Nephron (organoid): Measurements from ENCODE around the gene DIP2C.
A peak's percentile ranks its signal among the peaks of the same experiment; 100 is the strongest.

ENCODE experiments used
- H3K27ac Mint-ChIP-seq, 3 experiments: 2 replicates each; pipeline ENCODE4 v1.8.0; 2020; ENCODE audit warnings: mixed read lengths in 3 of 3, mild to moderate bottlenecking in 2 of 3, moderate library complexity in 1 of 3
- H3K27me3 Mint-ChIP-seq: 2 replicates; pipeline ENCODE4 v1.8.0; 2021; ENCODE audit warnings: low read depth, mild to moderate bottlenecking, moderate library complexity, mixed read lengths
- H3K36me3 Mint-ChIP-seq: 2 replicates; pipeline ENCODE4 v1.8.0; 2020; ENCODE audit warnings: low read depth, mixed read lengths
- H3K4me1 Mint-ChIP-seq: 2 replicates; pipeline ENCODE4 v1.8.0; 2020; ENCODE audit warnings: mixed read lengths
- H3K4me3 Mint-ChIP-seq, 3 experiments: 2 replicates each; pipeline ENCODE4 v1.8.0; 2020; ENCODE audit warnings: mild to moderate bottlenecking in 3 of 3, mixed read lengths in 3 of 3, moderate library complexity in 2 of 3
- H3K9me3 Mint-ChIP-seq: 2 replicates; pipeline ENCODE4 v1.8.0; 2020; ENCODE audit warnings: mixed read lengths
- CTCF ChIP-seq, 3 experiments: fragments of 200-600 bp; sonication (generic); IDR thresholded peaks; one replicate each; pipeline ENCODE4 v1.5.0; 2021; ENCODE audit warnings: antibody characterized with exemption in 3 of 3; ENCODE audit not compliant: unreplicated experiment in 3 of 3

Gene DIP2C

GRCh38 chr10:277963-278362 is 411.5 kb downstream of the DIP2C start:
- no peak overlapping the region for H3K4me3 Mint-ChIP-seq
- H3K4me1 Mint-ChIP-seq: no peaks in the 10 kb centered on the region
- H3K36me3 Mint-ChIP-seq: peaks cover 49% of the 10 kb centered on the region
- no peak for TF ChIP-seq CTCF (IDR thresholded peaks at IDR 0.05; ENCODE audit: unreplicated experiment in 3 of 3)
- H3K9me3 Mint-ChIP-seq: no peaks in the 10 kb centered on the region
- no peak overlapping the region for H3K27ac Mint-ChIP-seq
- H3K27me3 Mint-ChIP-seq: no peaks in the 10 kb centered on the region

GRCh38 chr10:275680-276079 is 413.8 kb downstream of the DIP2C start:
- Mint-ChIP-seq H3K4me1 (no peaks in the 10 kb centered on the region), H3K27me3 (no peaks in the 10 kb centered on the region), H3K4me3 (no peak overlapping the region), H3K27ac (no peak overlapping the region), H3K36me3 (peaks cover 35% of the 10 kb centered on the region), H3K9me3 (no peaks in the 10 kb centered on the region)
- TF ChIP-seq CTCF (IDR thresholded peaks at IDR 0.05; ENCODE audit: unreplicated experiment in 3 of 3): no peak

GRCh38 chr10:274866-275265 is 414.6 kb downstream of the DIP2C start:
- Mint-ChIP-seq H3K9me3 (no peaks in the 10 kb centered on the region), H3K4me3 (no peak overlapping the region), H3K4me1 (no peaks in the 10 kb centered on the region), H3K27me3 (no peaks in the 10 kb centered on the region), H3K27ac (peak overlapping the region in 1 of 3 experiments; percentile 6), H3K36me3 (peaks cover 27% of the 10 kb centered on the region)
- TF ChIP-seq CTCF (IDR thresholded peaks at IDR 0.05; ENCODE audit: unreplicated experiment in 3 of 3): no peak

- H3K4me3 Mint-ChIP-seq: no peak overlapping the region
- no peaks in the 10 kb centered on the region for H3K27me3 Mint-ChIP-seq
- TF ChIP-seq CTCF (IDR thresholded peaks at IDR 0.05; ENCODE audit: unreplicated experiment in 3 of 3): no peak
- H3K27ac Mint-ChIP-seq: no peak overlapping the region
- peaks cover 19% of the 10 kb centered on the region for H3K36me3 Mint-ChIP-seq
- H3K9me3 Mint-ChIP-seq: no peaks in the 10 kb centered on the region
- H3K4me1 Mint-ChIP-seq: no peaks in the 10 kb centered on the region
These were observed 416.4 kb downstream of the DIP2C start for GRCh38 chr10:273088-273487.

- H3K27me3 Mint-ChIP-seq: no peaks in the 10 kb centered on the region
- H3K4me1 Mint-ChIP-seq: no peaks in the 10 kb centered on the region
- H3K4me3 Mint-ChIP-seq: no peak overlapping the region
- no peak overlapping the region for H3K27ac Mint-ChIP-seq
- H3K9me3 Mint-ChIP-seq: no peaks in the 10 kb centered on the region
- TF ChIP-seq CTCF (IDR thresholded peaks at IDR 0.05; ENCODE audit: unreplicated experiment in 3 of 3): no peak
- peaks cover 6% of the 10 kb centered on the region for H3K36me3 Mint-ChIP-seq
These were observed 417.7 kb downstream of the DIP2C start for GRCh38 chr10:271722-272121.

GRCh38 chr10:271201-271600 is 418.3 kb downstream of the DIP2C start:
- H3K27me3 Mint-ChIP-seq: no peaks in the 10 kb centered on the region
- no peaks in the 10 kb centered on the region for H3K9me3 Mint-ChIP-seq

More at GRCh38 chr10:271201-271600, 418.3 kb downstream of the DIP2C start:
- no peaks in the 10 kb centered on the region for H3K4me1 Mint-ChIP-seq
- no peak overlapping the region for H3K4me3 Mint-ChIP-seq
- H3K36me3 Mint-ChIP-seq: peaks cover 3% of the 10 kb centered on the region
- H3K27ac Mint-ChIP-seq: no peak overlapping the region
- TF ChIP-seq CTCF (IDR thresholded peaks at IDR 0.05; ENCODE audit: unreplicated experiment in 3 of 3): no peak
